AG08396 (cell line): ENCODE measurements around the gene TBC1D24.
"Not testable (repeated sequence)": the region's sequence is repeated elsewhere in the genome, so short reads cannot be mapped to it uniquely, and the experiment has no call there.

ENCODE experiments used
- DNase-seq: peaks from one replicate; pipeline ENCODE4 v3.0.0; 2012; ENCODE audit warnings: low spot score, mixed read lengths

TBC1D24 gene

GRCh38 chr16:2532494-2533141 lies 57.7 kb downstream of the TBC1D24 start:
- DNase-seq = peak; percentile 40

- not testable (repeated sequence) for DNase-seq
Observed at GRCh38 chr16:2533142-2533755, 58.3 kb downstream of the TBC1D24 start.

- DNase-seq = no peak
Observed at GRCh38 chr16:2533912-2534311, 59.0 kb downstream of the TBC1D24 start.

- not testable (repeated sequence) for DNase-seq
Observed at GRCh38 chr16:2534335-2534734, 59.4 kb downstream of the TBC1D24 start.

GRCh38 chr16:2535625-2536013 lies 60.7 kb downstream of the TBC1D24 start:
- DNase-seq = peak; percentile 68

GRCh38 chr16:2537451-2538379 lies 62.8 kb downstream of the TBC1D24 start, which contains the start of gene PDPK1:
PDPK1 (plus strand) TSS chr16:2538021; CDS start chr16:2538113, 92 bp downstream.
- peak; percentile 96 for DNase-seq

GRCh38 chr16:2539192-2539844 lies 64.4 kb downstream of the TBC1D24 start:
- not testable (repeated sequence) for DNase-seq

GRCh38 chr16:2539845-2540458 lies 65.0 kb downstream of the TBC1D24 start:
- not testable (repeated sequence) for DNase-seq

GRCh38 chr16:2540912-2541311 lies 66.0 kb downstream of the TBC1D24 start:
- not testable (repeated sequence) for DNase-seq

- not testable (repeated sequence) for DNase-seq
Observed at GRCh38 chr16:2541409-2541808, 66.5 kb downstream of the TBC1D24 start.

GRCh38 chr16:2543771-2544170 lies 68.8 kb downstream of the TBC1D24 start:
- not testable (repeated sequence) for DNase-seq

- DNase-seq = not testable (repeated sequence)
Observed at GRCh38 chr16:2550283-2550878, 75.5 kb downstream of the TBC1D24 start.

GRCh38 chr16:2551420-2551889 lies 76.5 kb downstream of the TBC1D24 start:
- DNase-seq = not testable (repeated sequence)

GRCh38 chr16:2554709-2555425 lies 79.9 kb downstream of the TBC1D24 start:
- not testable (repeated sequence) for DNase-seq
